HG02623 (cell line): ENCODE results near the gene PRXL2A.

Experiments used
- ATAC-seq: cut with Tn5 transposase; IDR thresholded peaks from one replicate; pipeline ENCODE4 v1.9.1; 2021; ENCODE audit warnings: moderate library complexity; ENCODE audit not compliant: unreplicated experiment

PRXL2A gene

DNA sequence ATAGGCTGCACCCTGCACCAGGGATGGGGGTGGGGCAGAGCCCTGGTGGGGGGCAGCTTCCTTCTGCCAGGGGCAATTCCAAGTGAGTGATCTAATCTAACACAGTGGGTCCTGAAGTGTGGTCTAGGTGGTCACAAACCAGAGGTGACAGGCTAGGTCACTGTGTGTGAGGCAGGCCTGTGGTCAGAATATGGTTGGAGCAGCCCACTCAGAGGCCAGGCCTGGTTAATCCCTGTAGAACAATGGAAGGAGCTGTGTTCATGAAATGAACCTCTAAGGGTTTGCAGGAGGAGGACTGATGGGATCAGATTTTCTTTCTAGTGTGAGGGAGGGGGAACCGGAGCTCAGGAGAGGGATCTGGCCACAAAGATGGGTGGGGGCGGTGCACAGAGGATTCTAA, 35.8 kb downstream of the PRXL2A start:
- ATAC-seq = no peak

DNA sequence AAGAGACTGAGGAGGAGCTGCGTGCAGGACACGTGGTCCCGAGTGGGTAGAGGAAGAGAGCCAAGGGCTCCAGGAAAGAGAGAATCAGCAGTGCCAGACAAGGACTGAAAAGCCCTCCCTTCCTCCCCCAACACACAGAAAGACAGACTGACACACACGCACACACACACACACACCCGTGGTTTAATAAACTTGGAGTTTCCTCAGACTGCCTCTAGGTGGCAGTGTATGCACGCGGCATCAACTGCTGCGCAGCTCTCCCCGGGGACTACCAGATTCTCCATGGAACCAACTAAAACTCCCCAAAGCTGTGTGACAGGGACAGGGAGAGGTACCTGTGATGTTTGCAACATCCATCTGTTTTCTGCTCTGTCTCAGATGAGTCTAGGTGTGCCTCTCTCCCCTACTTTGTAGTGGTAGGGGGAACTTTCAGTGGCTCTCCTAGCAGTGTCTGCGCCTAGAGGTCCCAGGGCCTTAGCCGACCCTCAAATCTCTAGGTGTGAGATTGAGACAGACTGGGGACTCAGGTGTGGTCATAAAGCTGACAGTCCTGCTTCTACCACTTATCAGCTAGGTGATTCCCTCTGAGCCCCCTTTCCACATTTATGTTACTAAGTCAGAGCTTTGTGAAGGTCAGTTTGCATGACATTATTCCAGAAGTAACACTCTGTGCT, 36.4 kb downstream of the PRXL2A start:
- peak; percentile 76 for ATAC-seq

- ATAC-seq = no peak
Measured at GRCh38 chr10:80447436-80448190, 39.3 kb downstream of the PRXL2A start.

GRCh38 chr10:80448209-80448942, 40.0 kb downstream of the PRXL2A start:
- no peak for ATAC-seq

DNA sequence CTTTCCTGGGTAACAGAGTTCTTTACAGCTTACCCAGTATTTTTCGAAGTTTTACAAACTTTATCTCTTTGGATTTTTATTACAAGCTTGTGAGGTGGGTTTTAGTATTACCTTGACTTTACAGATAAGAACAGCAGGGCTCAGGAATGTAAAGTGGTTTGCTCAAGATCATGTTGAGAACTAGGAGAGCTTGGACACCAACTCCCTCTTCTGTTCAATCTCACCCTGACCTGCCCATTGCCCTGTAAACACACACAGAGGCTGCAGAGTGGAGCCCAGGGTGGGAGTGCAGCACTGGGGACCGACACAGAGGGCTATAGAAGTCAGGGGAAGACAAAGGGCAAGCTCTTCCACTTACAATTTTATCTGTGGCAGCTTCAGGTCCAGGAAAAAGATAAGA, 41.2 kb downstream of the PRXL2A start:
- ATAC-seq = no peak

GRCh38 chr10:80451132-80451531, 42.8 kb downstream of the PRXL2A start:
- ATAC-seq = no peak

GRCh38 chr10:80452069-80452468, 43.7 kb downstream of the PRXL2A start:
- ATAC-seq = no peak

DNA sequence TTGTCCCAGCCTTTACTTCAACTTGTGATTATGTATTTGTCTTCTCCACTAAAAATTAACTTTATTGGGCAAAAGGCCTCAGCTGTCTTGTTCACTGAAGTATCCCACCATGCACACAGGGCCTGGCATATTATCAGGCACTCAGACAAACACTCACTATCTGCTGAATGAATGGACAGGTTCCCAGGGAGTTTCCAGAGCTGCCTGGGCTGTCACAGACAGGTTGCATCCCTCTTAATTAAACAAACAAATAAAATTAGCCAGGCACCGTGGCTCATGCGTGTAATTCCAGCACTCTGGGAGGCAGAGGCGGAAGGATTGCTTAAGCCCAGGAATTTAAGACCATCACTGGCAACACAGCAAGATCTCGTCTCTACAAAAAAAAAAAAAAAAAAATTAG, 44.3 kb downstream of the PRXL2A start:
- no peak for ATAC-seq

DNA sequence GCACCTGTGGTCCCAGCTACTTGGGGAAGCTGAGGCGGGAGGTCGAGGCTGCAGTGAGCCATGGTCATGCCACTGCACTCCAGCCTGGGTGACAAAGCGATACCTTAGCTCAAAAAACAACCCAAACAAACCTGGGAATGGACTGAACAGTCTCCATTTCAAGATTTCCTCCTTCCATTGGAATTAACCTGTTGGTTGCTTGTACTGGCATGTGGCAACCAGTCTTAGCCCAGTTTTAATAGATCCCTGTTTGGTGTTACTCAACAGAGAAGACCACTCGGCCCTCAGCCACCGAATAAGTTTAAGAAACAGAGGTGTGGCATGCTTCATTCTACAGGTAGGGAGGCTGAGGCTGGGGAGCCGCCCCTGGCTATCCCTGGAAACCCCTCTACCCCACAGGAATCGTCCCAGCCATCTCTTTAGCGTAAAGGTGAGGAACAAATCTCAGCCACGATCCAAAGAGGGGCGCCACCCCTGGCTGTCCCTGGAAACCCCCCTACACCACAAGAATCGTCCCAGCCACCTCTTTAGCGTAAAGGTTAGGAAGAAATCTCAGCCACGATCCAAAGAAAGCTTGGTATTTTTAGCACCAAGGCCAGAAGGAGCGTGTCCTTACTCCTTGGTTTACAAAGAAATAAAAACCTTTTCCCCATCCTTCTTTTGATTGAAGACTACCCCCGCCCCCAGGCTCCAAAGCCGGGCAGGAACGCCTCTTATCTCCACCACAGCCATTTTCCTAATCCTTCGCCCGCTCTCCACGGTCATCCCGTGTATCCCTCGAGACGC, 44.9 kb downstream of the PRXL2A start:
- ATAC-seq = no peak

DNA sequence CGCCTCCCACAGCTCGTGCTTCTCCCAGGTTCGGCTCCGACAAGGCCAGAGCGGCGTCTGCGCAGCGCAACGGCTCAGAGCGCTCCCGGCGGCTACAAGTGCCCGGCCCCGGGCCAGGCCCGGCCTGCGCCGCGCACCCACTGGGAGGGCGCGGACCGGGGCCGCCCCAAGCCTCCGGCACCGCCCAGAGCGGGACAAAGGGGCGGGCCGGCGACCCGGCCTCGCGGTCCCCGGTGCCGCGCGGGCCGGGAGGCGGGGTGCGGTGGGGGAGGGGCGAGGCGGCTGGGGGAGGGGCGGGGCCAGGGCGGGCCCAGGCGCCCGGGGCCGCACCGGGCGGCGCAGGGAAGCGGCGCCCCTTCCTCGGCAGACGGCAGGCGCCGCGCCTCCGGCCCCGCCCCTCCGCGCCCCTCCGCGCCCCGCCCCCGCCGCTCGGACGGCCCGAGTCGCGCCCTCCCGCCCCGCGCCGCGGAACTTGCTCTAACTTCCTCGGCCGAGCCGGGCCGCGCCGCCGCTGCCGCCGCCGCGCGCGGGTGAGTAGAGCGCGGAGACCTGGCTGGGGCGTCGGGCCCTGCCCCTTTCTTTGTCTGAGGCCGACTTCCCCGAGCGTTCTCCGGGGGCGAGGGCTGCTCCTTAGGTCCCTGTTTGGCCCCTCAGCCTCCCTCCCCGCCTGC, 45.6 kb downstream of the PRXL2A start, which contains the start of gene TSPAN14:
TSS of gene TSPAN14 (plus strand) at position 469 of the 671 bp plus-strand sequence. CDS start 34,924 bp downstream, outside the sequence.
- peak; percentile 58 for ATAC-seq

GRCh38 chr10:80454513-80455460, 46.4 kb downstream of the PRXL2A start:
- ATAC-seq = peak; percentile 19

DNA sequence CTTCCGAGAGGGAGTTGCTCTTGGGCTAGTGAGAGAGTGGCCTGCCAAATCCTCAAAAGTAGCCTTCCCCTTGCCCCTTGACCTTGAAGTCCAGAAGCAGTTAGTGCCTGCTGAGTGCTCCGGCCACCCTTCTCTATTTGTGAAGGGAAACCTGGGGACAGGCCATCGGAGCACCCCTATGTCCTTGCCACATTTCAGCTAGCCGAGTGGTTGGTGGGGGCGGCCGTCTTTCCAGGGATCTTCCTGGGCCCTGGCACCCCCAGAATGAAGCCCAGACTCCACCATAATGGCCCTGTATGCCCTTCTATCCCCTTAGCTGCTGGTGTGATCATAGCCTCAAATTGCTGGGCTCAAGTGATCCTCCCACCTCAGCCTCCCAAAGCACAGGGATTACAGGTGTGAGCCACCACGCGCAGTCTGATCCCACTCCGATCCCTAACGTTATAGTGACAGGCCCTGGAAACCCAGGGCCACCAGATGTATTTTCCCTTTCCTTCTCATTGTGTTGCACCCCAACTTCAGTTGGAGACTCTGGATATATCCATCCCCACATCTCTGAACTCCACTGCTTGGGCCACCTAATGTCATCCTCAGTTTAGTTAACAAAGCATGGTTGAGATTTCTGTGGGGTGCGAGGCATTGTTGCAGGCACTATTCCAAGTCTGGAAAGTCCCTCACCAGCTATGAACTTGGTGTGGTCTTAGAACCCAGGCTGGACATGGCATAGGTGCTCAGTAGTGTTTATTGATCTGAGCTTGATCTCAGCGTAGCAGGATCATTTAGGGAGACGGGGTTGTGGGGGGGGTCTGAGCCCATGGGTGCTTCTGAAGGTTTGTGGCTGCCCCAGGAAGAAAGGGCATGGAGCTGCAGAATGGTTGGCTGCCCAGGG, 47.4 kb downstream of the PRXL2A start:
- ATAC-seq = no peak

DNA sequence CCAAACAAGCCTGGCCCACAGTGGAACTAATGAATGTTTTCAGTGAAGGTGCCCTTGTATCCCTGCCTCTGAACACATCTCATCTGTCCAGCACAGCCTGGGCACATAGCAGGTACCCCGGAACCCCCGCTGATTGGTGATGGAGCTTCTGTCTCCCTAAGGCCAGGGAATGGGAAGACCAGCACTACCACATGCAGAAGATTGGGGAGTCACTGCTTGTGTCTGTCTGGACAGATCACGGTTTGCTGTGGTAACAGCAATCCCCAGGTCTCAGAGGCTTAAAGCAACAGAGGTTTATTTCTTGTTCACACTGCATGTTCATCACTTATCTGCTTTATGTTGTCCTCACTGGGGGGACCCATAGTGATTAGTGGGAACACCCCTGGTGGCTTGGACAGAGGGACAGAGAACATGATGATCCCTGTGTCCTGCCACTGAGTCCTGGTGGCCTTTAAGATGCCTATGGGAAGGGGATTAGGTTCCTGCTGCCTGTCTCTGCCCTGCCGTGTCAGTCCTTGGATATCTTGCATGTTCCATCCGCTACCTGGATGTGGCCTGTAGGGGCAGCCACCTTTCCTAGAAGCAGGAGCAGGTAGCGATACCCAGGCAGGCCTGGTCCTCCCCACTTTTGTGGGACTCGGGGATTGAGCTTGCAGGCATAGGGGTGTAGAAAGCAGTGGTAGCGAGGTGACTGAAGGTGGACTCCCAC, 49.4 kb downstream of the PRXL2A start:
- ATAC-seq = no peak

DNA sequence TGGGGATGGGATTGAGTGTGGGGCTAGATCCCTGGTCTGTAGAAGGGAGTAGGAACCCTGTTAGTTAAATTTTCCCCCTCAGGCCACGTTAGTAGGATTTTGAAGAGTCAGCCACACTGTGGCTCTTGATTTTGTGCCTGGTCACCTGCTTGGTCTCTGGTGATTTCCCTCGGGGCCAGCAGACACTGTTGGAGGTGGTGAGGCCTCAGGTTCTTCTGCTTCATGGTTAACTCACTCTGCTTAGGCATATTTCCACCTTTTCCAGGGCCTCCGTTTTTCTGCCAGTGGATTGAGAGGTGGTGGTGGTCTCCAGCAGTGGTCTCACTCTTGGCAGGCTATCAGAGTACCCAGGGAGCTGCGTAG, 49.9 kb downstream of the PRXL2A start:
- no peak for ATAC-seq

DNA sequence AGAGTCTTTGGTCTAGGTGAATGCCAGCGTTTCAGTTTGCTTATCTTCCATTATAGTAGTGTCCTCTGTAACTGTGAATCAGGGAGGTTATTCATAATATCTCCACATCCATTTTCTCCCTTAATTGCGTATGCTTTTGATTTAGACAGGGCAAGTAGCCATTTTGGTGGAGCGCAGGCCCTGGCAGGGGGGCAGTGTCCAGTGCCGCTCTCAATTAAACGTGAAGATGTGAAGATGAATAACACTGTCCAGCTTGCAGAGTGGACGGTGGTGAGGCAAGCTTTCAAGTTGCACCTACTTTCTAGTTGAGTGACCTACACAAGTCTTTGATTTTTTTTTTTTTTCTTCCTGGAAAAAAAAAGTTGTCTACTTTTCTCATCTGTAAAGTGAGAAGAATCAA, 50.3 kb downstream of the PRXL2A start:
- ATAC-seq = no peak

- ATAC-seq = peak; percentile 36
Measured at GRCh38 chr10:80459047-80459865, 50.9 kb downstream of the PRXL2A start.
